Right lobe of liver (tissue), 4 donors: ENCODE data around the gene NBAS.

Experiments
- POLR2A ChIP-seq: fragments of 450-650 bp; IDR thresholded peaks from one replicate; pipeline ENCODE4 v1.6.1; 2017; ENCODE audit warnings: antibody characterized with exemption, mild to moderate bottlenecking
- TF ChIP-seq, protein P1 (sequence below), 4 donors: fragments of 200-600 bp in 3 of 4; fragments of 450-650 bp in 1 of 4; IDR thresholded peaks; one replicate each; pipeline versions ENCODE4 v1.5.1 to v1.8.0; 2016 to 2022; ENCODE audit warnings: antibody characterized with exemption in 4 of 4, mild to moderate bottlenecking in 2 of 4
- donor health status: DM: no; HTN: no; CAD: no.
- donor health status: DM: no; HTN: no; CAD: no.
- donor health status: DM: no; HTN: yes; CAD: no.

DNA sequence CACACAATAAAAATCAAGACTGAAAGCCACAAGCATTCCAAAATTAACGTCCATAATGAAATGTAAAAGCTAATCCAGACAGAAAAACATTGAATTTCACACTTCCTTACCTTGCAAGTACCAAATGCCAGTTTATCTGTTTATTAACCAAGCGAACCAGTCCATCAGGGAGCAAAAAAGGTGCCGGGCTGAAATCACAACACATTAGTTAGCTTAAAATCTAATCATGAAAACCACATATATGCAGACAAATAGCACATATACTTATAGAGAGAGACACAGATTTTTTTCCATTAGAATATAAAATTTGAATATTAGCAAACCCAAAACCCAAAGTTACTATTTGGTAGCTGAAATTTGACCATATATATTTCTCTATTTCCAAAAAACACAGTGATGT, 7.2 kb downstream of the NBAS start:
- TF ChIP-seq, protein P1, sequence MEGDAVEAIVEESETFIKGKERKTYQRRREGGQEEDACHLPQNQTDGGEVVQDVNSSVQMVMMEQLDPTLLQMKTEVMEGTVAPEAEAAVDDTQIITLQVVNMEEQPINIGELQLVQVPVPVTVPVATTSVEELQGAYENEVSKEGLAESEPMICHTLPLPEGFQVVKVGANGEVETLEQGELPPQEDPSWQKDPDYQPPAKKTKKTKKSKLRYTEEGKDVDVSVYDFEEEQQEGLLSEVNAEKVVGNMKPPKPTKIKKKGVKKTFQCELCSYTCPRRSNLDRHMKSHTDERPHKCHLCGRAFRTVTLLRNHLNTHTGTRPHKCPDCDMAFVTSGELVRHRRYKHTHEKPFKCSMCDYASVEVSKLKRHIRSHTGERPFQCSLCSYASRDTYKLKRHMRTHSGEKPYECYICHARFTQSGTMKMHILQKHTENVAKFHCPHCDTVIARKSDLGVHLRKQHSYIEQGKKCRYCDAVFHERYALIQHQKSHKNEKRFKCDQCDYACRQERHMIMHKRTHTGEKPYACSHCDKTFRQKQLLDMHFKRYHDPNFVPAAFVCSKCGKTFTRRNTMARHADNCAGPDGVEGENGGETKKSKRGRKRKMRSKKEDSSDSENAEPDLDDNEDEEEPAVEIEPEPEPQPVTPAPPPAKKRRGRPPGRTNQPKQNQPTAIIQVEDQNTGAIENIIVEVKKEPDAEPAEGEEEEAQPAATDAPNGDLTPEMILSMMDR (IDR thresholded peaks at IDR 0.05): no peak
- TF ChIP-seq POLR2A: no peak
